ES-I3 (cell line): ENCODE data around the gene RASGEF1B.

ENCODE experiments used
- H3K36me3 ChIP-seq: 2 replicates; pipeline ENCODE4 v1.6.1; 2013; ENCODE audit warnings: mild to moderate bottlenecking, low read length, control low read depth, moderate library complexity; ENCODE audit not compliant: insufficient read depth
- H3K4me1 ChIP-seq: 2 replicates; pipeline ENCODE4 v1.6.1; 2013; ENCODE audit warnings: mild to moderate bottlenecking, control low read depth, low read length; ENCODE audit not compliant: insufficient read depth
- H3K9ac ChIP-seq: 2 replicates; pipeline ENCODE4 v1.6.1; 2013; ENCODE audit warnings: low read depth, mild to moderate bottlenecking, low read length, moderate library complexity
- H3K9me3 ChIP-seq: 2 replicates; pipeline ENCODE4 v1.6.1; 2013; ENCODE audit warnings: mild to moderate bottlenecking, low read length, moderate library complexity; ENCODE audit not compliant: control insufficient read depth, insufficient read depth

The RASGEF1B gene

DNA sequence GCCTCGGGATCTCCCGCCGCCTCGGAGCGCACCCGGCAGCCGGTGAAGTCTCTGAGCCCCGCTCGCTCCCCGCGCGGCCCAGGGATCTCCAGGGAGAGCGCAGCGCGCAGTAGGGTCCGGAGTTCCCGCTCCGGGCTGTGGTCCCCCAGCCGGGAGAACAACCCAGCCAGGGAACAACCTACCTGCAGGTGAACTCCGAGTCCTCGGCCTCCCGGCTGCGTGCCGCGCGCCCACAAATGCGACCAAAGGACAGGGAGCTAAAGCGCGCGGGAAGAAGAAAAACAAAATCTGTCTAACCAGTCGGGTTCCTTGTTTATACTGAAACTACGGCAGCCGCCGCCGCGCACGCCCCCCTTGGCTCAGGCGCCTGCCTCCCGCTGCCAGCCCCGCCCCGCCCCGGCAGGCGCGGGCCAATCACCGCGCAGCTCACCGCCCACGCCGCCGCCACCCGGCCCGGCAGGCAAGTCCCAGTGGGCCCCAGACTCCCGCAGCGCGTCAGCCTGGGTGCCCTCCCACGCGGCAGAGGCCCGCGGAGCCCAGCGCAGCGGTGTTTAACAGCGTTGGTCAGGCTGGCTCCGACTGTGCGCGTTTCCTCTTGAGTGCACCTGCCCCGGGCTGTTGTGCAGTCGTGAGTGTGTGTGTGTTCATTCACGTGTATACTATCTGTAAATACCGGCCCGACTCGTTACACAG is at the start of gene RASGEF1B:
Gene RASGEF1B, minus strand, starts transcription at position 320 of the 693 bp plus-strand sequence. CDS start 12,399 bp downstream, outside the sequence.
- H3K36me3 ChIP-seq, result no peaks in the 10 kb centered on the region
- H3K4me1 ChIP-seq, result peaks cover 7% of the 10 kb centered on the region
- H3K9me3 ChIP-seq, result no peaks in the 10 kb centered on the region
- peak within 1 kb of the TSS; percentile 74; the same call in 1 of the 2 replicates for H3K9ac ChIP-seq

DNA sequence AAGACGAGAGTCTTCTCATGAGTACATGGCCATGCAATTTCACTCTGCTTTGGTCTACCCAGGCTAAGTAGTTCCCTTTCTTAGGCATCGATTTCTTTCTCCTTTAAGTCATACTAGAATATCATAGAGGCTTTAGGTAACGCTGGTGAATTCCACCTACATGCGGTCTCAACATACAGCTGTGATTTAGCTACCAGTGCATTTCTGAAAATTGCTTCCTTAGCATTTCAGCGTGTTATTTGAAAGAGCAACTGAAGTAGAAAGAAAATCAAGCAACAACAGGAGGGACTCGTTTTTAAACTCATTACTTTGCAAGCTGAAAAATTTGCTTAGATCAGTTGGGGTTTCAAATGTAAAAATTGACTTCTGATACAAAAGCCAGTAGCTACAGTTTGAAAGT is 48.1 kb upstream of the RASGEF1B start:
- H3K36me3 ChIP-seq, result no peaks in the 10 kb centered on the region
- no peaks in the 10 kb centered on the region for H3K9me3 ChIP-seq
- H3K9ac ChIP-seq, result no peak overlapping the region
- H3K4me1 ChIP-seq, result peaks cover 22% of the 10 kb centered on the region

DNA sequence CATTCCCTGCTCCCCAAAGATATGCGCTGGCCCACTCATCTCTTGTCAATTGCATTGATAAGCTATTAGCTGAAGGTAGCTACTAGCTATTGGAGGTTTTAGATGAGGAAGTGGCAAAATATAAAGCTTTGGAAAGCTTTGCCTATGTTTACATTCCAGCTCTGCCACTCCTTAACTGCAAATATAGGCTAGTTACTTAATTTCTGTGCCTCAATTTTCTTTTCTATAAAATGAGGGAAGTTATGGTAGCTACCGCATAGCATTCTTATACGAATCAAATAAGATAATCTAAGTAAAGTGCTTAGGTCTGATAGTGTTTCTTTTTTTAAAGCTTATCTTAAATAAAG is 47.7 kb upstream of the RASGEF1B start:
- no peaks in the 10 kb centered on the region for H3K9me3 ChIP-seq
- peaks cover 22% of the 10 kb centered on the region for H3K4me1 ChIP-seq
- no peaks in the 10 kb centered on the region for H3K36me3 ChIP-seq
- H3K9ac ChIP-seq, result no peak overlapping the region

DNA sequence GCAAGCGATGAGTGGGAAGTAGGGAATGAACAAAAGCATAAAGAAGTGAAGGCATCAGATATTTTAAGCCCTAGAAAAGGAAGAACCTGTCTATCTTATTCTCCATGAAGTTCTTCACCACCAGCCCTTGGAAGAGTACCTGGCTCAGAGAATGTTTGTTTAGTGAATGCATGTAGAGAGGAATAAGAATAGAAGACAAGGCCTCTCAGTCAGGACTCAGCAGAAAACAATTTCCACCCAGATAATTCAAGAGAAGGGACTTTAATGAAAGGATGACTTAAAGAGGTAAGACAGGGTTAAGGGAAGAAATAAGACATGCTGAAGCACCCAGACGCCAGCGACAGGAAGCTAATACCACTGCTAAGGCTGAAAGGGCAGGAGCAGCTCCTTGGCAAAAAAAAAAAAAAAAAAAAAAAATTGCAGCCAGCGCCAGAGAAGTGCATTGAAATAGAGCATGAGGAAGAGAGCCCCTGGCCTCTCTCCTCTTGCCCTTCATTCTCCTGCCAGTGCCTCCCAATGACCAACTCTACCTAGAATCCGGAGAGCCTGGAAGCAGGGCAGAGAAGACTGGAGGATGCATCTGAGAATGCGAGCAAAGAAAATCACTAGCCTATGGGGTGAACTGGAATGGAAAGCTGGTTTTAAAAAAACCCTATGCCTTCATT is 47.2 kb upstream of the RASGEF1B start:
- Histone ChIP-seq H3K4me1 (peaks cover 20% of the 10 kb centered on the region), H3K36me3 (no peaks in the 10 kb centered on the region), H3K9me3 (no peaks in the 10 kb centered on the region), H3K9ac (no peak overlapping the region)

DNA sequence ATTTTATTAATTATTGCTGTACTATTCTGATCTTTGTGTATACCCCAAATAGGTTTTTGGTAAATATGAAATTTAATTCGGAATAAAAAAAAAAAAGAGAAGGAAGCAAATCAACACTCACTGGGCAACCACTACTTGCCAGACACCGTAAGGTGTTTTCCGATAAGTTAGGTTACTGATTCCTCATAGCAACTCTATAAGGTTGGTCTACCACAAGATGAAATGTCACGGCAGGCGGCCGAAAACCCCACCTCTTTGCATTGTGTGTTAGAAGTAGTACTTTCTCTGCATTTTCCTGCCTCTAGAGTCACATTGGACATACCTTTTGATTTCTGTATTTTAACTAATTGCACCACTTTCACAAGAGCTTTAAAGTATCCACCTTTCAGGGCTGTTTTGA is 44.5 kb upstream of the RASGEF1B start:
- Histone ChIP-seq H3K9me3 (no peaks in the 10 kb centered on the region), H3K4me1 (peaks cover 36% of the 10 kb centered on the region)

DNA sequence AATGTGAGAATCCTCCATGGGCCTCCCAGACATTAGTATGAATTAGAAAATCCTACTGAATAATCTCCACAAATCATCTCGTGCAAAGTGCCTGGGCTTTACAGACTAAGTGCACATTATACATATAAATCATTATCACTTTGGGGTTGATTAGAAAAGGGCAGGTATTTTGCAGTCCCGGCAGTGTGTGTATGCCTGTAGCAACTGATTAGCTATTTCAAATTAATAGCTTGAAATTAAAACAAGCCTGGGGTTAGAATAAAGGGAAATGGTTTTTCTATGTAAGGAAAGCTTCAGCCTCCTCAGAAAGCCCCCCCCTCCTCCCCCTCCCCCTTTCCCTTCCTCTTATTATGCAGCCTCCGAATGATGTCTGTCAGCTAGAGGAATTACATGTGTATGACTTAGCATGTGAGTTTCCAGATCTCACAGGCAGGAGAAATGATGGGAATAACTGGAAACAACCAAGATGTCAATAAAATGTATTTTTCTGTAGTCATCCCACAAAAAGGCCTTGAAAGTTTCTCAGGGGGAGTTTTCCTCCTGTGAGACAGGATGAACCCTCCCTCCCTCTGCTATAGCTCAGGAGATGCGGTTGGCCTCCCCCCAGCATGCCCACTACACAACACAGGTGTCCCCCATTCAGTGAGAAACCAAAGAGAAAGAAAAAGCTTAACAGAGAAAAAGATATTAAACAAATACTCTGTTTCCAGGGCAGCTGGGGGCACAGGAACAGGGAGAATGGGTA is 41.2 kb upstream of the RASGEF1B start:
- H3K4me1 ChIP-seq, result peaks cover 18% of the 10 kb centered on the region
- H3K9ac ChIP-seq, result no peak overlapping the region
- no peaks in the 10 kb centered on the region for H3K36me3 ChIP-seq
- H3K9me3 ChIP-seq, result no peaks in the 10 kb centered on the region

More for the DNA sequence above, 44.5 kb upstream of the RASGEF1B start:
- Histone ChIP-seq H3K36me3 (no peaks in the 10 kb centered on the region), H3K9ac (no peak overlapping the region)

DNA sequence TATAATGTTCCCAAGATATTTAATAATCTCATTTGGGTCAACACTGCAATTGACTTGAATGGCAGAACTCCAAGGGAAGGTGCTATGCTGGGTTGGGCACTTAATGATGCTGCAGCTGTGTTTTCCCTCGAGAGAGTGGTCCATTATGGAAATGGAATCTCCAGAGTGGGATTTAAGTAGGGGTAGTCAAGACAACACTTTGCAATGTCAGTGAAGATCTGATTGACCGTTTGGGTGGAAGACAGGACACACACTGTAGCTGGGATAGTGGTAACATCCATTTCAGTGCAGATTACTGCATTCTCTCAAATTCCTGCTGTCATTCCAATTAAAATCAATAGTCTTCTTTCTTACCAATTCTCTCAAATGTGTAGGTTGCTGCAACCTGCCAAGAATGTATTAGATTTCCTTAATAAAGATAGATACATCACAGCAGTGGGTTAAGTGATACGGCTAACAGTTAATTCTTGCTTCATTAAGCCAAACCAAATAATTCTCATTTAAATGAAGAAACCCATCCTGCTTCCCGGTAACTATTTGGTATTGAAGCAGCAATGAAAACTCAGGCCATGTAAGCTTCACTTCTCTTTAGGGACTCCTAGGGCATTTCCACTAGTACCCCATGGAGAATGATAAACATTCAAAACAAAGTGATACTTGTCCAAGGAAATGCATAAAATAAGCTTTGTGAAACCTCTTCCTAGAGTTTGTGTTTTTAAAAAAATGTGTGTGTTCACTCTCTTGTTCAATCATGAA is 40.5 kb upstream of the RASGEF1B start:
- Histone ChIP-seq H3K9me3 (no peaks in the 10 kb centered on the region), H3K9ac (no peak overlapping the region), H3K4me1 (peaks cover 18% of the 10 kb centered on the region)

DNA sequence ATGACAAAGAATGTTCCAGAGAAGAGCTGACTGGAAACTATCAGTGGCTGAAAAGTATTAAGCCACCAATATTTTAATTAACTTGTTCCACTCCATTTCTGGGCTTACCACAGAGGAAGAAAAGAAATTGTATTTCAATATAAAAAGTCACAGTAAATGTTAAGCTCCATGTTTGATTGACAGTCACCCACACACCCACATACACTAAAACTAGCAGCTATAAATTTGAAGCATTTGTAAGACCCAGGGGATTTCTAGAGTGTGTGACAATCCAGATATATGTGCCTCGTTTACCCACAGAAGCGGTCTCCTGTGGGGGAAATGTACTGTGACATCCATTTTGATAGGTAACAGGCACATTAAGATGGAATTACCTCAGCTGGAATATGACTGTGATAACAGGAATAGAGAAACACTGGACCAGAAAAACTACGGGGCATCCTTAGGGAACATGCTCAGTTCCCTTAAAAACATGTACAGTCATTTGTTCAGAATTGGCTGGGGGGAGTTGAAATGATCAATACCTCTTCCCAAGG is 39.0 kb upstream of the RASGEF1B start:
- no peaks in the 10 kb centered on the region for H3K36me3 ChIP-seq
- peaks cover 18% of the 10 kb centered on the region for H3K4me1 ChIP-seq

More for the DNA sequence above, 40.5 kb upstream of the RASGEF1B start:
- no peaks in the 10 kb centered on the region for H3K36me3 ChIP-seq

DNA sequence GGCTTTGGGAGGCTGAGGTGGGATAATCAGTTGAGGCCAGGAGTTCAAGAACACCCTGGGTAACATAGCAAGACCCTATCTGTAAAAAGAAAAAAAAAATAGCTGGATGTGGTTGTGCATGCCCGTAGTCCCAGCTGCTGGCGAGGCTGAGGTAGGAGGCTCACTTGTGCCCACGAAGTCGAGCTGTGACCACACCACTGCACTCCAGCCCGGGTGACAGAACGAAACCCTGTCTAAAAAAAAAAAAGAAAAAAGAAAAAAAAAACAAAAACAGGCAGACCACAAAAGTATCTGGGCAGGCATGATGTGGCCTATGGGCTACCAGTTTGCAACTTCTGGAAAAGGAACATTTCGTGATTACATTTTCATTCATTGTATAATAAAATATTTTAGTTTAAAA is 38.1 kb upstream of the RASGEF1B start:
- no peaks in the 10 kb centered on the region for H3K9me3 ChIP-seq
- H3K36me3 ChIP-seq, result no peaks in the 10 kb centered on the region
- no peak overlapping the region for H3K9ac ChIP-seq
- H3K4me1 ChIP-seq, result peaks cover 18% of the 10 kb centered on the region

More for the DNA sequence above, 39.0 kb upstream of the RASGEF1B start:
- Histone ChIP-seq H3K9ac (no peak overlapping the region), H3K9me3 (no peaks in the 10 kb centered on the region)

DNA sequence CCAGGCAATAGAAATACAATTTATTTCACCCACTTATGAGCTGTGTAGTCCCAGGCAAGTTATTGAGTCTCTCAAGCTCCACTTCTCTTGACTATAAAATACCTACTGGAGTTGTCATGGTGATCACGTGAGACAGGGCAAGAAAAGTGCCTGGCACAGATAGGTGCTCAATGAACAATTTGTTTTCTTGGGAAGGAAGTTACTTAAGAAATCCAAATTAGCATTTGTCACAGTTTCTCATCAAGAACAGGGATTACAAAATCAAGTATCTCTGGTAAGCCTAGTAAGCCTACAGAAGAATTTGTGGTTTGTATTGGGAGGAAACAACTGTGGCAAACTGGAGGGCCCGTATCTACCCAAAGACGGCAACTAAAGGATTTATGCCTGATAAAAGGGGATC is 37.5 kb upstream of the RASGEF1B start:
- Histone ChIP-seq H3K36me3 (no peaks in the 10 kb centered on the region), H3K9ac (no peak overlapping the region), H3K9me3 (no peaks in the 10 kb centered on the region), H3K4me1 (peaks cover 18% of the 10 kb centered on the region)

DNA sequence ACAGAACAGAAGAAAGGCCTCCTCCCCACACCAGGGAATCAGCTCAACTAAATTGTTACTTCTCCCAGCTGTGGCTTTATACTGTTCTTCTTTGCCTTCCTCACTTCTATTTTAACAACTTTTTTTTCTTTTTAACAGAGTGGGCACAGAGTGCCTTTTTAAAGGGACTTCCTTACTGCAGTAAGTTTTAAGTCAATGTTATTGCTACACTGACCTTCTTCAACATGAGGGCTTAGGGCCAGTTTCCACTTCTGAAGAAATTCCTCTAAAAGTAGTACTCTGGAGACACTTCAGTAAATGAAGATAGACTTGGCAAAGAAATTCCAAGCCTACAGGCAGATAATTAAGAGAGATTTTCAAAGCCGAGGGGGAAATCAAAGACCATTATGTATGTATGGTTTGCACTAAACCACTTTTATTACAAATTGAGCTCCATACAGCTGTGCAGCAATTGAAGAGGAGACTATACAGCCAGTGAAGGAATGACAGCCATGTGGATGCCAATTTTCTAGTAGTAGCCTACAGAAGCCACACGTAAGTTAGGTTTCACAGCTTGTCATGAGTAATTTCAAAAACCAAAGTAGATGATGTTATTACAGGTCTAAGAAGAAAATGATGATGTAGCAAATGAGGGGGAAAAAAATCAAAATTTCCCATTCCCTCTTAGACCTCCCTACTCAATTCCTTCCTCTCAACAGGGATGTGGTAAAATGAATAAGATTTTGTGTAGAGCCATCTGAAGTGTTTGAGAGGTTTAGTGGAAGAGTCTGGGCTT is 36.9 kb upstream of the RASGEF1B start:
- no peaks in the 10 kb centered on the region for H3K9me3 ChIP-seq
- no peaks in the 10 kb centered on the region for H3K36me3 ChIP-seq
- no peak overlapping the region for H3K9ac ChIP-seq
- peaks cover 18% of the 10 kb centered on the region for H3K4me1 ChIP-seq

DNA sequence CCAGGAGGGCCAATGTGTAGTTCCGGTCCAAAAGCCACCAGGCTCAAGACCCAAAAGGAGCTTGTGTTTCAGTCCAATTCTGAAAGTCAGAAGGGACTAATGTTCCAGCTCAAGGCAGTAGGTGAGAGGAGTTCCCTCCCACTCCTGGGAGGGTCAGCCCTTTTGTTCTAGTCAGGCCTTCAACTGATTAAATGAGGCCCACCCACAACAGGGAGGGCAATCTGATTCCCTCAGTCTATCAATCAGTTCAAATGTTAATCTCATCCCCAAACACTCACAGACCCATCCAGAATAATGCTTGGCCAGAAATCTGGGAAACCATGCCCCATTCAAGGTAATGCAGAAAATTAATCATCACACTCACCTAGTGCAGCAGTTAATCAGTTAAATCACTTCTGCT is 35.8 kb upstream of the RASGEF1B start:
- peaks cover 12% of the 10 kb centered on the region for H3K4me1 ChIP-seq
- H3K9me3 ChIP-seq, result no peaks in the 10 kb centered on the region
- H3K36me3 ChIP-seq, result no peaks in the 10 kb centered on the region
- no peak overlapping the region for H3K9ac ChIP-seq

DNA sequence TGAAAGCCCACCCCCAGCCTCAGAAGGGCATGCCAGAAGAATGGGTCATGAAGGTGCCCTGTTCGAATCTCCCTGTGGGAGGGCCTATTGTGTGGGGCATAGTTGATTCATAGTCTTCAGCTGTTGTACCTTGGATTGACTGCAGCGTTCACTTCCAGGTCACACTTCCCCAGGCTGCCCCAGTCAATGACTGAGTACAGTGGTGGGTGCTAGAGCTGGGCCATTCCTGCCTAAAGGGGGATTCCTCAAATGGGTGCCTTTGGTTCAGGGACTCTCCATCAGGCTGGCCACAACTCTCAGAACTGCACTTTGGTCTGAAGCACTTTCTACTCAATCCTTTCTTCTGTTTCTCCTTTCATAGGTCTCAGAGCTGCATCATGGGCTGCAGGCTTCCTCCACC is 35.0 kb upstream of the RASGEF1B start:
- no peaks in the 10 kb centered on the region for H3K36me3 ChIP-seq
- no peak overlapping the region for H3K9ac ChIP-seq
- peaks cover 5% of the 10 kb centered on the region; the same call in 1 of the 2 replicates for H3K4me1 ChIP-seq

More for the DNA sequence above, 35.0 kb upstream of the RASGEF1B start:
- H3K9me3 ChIP-seq, result no peaks in the 10 kb centered on the region
